HTERT RPE-1 (cell line): ENCODE data around the gene SSNA1.

Experiments used
- in situ Hi-C: fragments of 300-500 bp; cut with MboI; formaldehyde crosslinking; loops from 4 replicates; pipeline ENCODE4 v1.14.3; 2020; ENCODE audit warnings: low sequenced_read_pairs

SSNA1 gene

GRCh38 chr9:137199411-137200121, 11.1 kb downstream of the SSNA1 start:
- in situ Hi-C loops = no loop called here

- in situ Hi-C loops = no loop called here
Measured at GRCh38 chr9:137200311-137201204, 12.1 kb downstream of the SSNA1 start, which contains the start of gene TPRN. Gene TPRN (minus strand): TSS chr9:137200741. CDS start chr9:137200711, 30 bp downstream.

GRCh38 chr9:137201205-137201868, 12.9 kb downstream of the SSNA1 start:
- in situ Hi-C loops = no loop called here

- in situ Hi-C loops = no loop called here
Measured at GRCh38 chr9:137202966-137203365, 14.5 kb downstream of the SSNA1 start.

- in situ Hi-C loops = no loop called here
Measured at GRCh38 chr9:137204731-137205125, 16.3 kb downstream of the SSNA1 start.

- in situ Hi-C loops = no loop called here
Measured at GRCh38 chr9:137205126-137206069, 16.9 kb downstream of the SSNA1 start, which contains the start of the genes NDOR1 and TMEM203. Gene NDOR1 (plus strand): TSS chr9:137205700. CDS start chr9:137205778, 78 bp downstream. Gene TMEM203 (minus strand): TSS chr9:137205648. CDS start chr9:137205414, 234 bp downstream.

GRCh38 chr9:137206602-137207001, 18.1 kb downstream of the SSNA1 start:
- in situ Hi-C loops = no loop called here

- in situ Hi-C loops = no loop called here
Measured at GRCh38 chr9:137211532-137211931, 23.1 kb downstream of the SSNA1 start.

- in situ Hi-C loops = no loop called here
Measured at GRCh38 chr9:137212520-137212919, 24.0 kb downstream of the SSNA1 start.

GRCh38 chr9:137213160-137214060, 24.9 kb downstream of the SSNA1 start:
- in situ Hi-C loops = no loop called here

- in situ Hi-C loops = no loop called here
Measured at GRCh38 chr9:137214620-137215019, 26.1 kb downstream of the SSNA1 start.

GRCh38 chr9:137215196-137215986, 26.9 kb downstream of the SSNA1 start:
- in situ Hi-C loops = no loop called here

GRCh38 chr9:137216188-137216965, 27.9 kb downstream of the SSNA1 start:
- in situ Hi-C loops = no loop called here

- in situ Hi-C loops = no loop called here
Measured at GRCh38 chr9:137217276-137218211, 29.1 kb downstream of the SSNA1 start.

GRCh38 chr9:137218212-137218753, 29.8 kb downstream of the SSNA1 start:
- in situ Hi-C loops = no loop called here

GRCh38 chr9:137218754-137219271, 30.3 kb downstream of the SSNA1 start:
- in situ Hi-C loops = no loop called here
